Kasumi-1 (cell line): ENCODE results near the gene LRRC3.

ENCODE experiments used
- DNase-seq, 2 experiments: peaks; one replicate each; lab custom pipeline; 2025; lab: John Stamatoyannopoulos, UW

LRRC3 gene

DNA sequence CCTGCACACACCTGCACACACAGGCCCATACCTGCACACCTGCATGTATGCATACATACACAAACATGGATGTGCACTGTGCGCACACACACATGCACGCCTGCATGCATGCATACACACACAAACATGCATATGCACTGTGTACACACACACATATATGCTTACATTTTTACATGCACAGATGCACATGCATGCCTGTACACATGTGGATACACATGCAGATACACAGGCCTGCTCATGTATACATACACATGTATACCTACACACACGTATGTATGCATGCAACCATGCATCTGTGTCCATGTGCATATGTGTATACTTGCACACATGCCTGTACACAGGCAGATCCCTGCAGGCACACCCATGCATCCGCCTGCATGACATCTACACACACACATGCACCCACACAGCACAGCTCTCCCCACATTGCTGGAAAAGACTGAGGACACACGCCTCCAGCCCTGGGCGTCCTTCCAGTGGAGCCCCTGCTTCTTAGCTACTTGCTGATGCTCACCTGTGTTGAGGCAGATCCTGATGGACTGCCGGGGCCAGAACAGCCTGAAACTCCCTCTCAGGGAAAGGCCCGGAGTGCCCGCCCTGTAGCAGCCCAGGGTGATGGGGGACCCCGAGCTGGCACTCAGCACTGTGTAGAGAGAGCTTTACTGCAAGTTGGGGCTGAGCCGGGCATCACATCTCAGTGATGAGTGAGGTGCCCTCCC lies 56.1 kb downstream of the LRRC3 start:
- no peak for DNase-seq
